ENCODE measurements around the gene TAF1B.
A peak's percentile ranks its signal among the peaks of the same experiment; 100 is the strongest.
"Not testable (repeated sequence)": the region's sequence is repeated elsewhere in the genome, so short reads cannot be mapped to it uniquely, and the experiment has no call there.

Gene TAF1B

GRCh38 chr2:9887513-9887912 lies 44.2 kb downstream of the TAF1B start:
- no peak for DNase-seq

- no peak for DNase-seq
Observed at GRCh38 chr2:9889812-9890261, 46.6 kb downstream of the TAF1B start.

- DNase-seq, result no peak
Observed at GRCh38 chr2:9892236-9892635, 49.0 kb downstream of the TAF1B start.

- no peak for DNase-seq
Observed at GRCh38 chr2:9895669-9896590, 52.7 kb downstream of the TAF1B start.

- DNase-seq, result peak; percentile 81
Observed at GRCh38 chr2:9897331-9897737, 54.1 kb downstream of the TAF1B start.

- DNase-seq, result no peak
Observed at GRCh38 chr2:9897846-9898245, 54.6 kb downstream of the TAF1B start.

GRCh38 chr2:9905413-9905812 lies 62.1 kb downstream of the TAF1B start:
- no peak for DNase-seq

- DNase-seq, result no peak
Observed at GRCh38 chr2:9907402-9907801, 64.1 kb downstream of the TAF1B start.

- no peak for DNase-seq
Observed at GRCh38 chr2:9908639-9909038, 65.4 kb downstream of the TAF1B start.

- DNase-seq, result no peak
Observed at GRCh38 chr2:9909106-9909505, 65.8 kb downstream of the TAF1B start.

- no peak for DNase-seq
Observed at GRCh38 chr2:9910699-9911098, 67.4 kb downstream of the TAF1B start.

GRCh38 chr2:9912468-9912867 lies 69.2 kb downstream of the TAF1B start:
- no peak for DNase-seq

- DNase-seq, result peak; percentile 70
Observed at GRCh38 chr2:9914384-9915065, 71.3 kb downstream of the TAF1B start.

GRCh38 chr2:9918275-9918674 lies 75.0 kb downstream of the TAF1B start:
- no peak for DNase-seq

GRCh38 chr2:9919512-9919911 lies 76.2 kb downstream of the TAF1B start:
- no peak for DNase-seq

- DNase-seq, result not testable (repeated sequence)
Observed at GRCh38 chr2:9927020-9927419, 83.7 kb downstream of the TAF1B start.

GRCh38 chr2:9937258-9937657 lies 94.0 kb downstream of the TAF1B start:
- no peak for DNase-seq

GRCh38 chr2:9937968-9938367 lies 94.7 kb downstream of the TAF1B start:
- DNase-seq, result no peak

- DNase-seq, result no peak
Observed at GRCh38 chr2:9939587-9940485, 96.6 kb downstream of the TAF1B start.

- no peak for DNase-seq
Observed at GRCh38 chr2:9941196-9941995, 98.1 kb downstream of the TAF1B start.

GRCh38 chr2:9941996-9942390 lies 98.7 kb downstream of the TAF1B start:
- DNase-seq, result no peak

- DNase-seq, result no peak
Observed at GRCh38 chr2:9944330-9944758, 101.1 kb downstream of the TAF1B start.
